Hematopoietic multipotent progenitor cell (in vitro differentiated cells): ENCODE results near the gene PNLIPRP2. TPM values are rescaled to one million over a fixed set of nuclear protein-coding genes. Genes with fewer than 3 reads are reported as not detected.

ENCODE experiments used
- DNase-seq, 3 donors: peaks; one replicate each; pipeline ENCODE4 v3.0.0-alpha.2; 2011 to 2015; ENCODE audit warnings: low read depth in 2 of 3, low spot score in 2 of 3
- total RNA-seq: library from RNA; depleted of rRNA; stranded (reverse); fragments of >200 nt; gene quantifications from one replicate; pipeline ENCODE4 v1.2.3, GENCODE V29; 2012

PNLIPRP2 gene
- total RNA-seq, 1 donor, result not detected

DNA sequence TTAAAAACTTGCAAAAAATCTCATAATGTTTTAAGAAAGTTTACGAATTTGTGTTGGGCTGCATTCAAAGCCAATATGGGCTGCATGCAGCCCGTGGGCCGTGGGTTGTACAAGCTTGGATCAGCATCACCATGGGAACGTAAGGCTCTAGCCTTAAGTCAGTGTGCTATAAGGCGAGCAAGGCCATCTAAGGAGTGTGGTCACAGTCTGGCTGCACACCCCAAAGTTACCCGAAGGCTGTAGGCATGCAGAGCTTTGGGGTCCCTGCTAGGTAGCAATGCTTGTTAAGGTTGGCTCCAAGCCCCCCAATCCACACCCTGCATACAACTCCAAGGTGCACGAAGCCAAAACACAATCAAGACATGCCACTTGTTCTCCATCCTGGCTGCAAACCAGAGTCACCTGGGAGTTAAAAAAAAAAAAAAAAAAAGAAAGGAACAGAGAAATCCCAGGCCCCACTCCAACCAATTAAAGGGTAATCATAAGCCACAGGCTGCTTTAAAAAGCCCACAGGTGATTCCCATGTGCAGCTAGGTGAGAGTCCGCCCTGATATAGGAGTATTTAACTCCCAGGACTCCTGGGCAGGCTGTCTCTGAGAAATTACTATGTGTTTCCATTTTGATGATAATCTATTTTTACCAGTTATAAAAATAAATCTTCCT, 8.5 kb upstream of the PNLIPRP2 start:
- DNase-seq, result no peak

DNA sequence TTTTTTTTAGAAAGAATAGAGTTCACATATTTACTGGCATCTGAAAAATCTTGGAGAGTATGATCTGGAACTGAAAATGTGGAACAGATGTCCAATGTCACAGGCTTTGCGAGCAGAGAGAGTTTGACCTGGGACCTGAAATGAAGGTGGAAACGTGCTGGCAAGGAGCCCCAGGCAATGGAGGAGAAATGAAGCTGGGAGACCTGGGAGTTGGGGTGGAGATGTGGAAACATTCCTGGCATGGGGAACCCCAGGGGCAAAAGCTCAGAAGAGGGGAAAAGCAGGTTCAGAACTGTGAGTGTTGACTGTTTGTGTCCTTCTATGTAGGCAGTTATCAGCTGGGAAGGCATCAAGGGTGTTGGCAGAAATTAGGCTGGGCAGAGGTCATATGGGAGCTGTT, 7.3 kb upstream of the PNLIPRP2 start:
- no peak for DNase-seq

DNA sequence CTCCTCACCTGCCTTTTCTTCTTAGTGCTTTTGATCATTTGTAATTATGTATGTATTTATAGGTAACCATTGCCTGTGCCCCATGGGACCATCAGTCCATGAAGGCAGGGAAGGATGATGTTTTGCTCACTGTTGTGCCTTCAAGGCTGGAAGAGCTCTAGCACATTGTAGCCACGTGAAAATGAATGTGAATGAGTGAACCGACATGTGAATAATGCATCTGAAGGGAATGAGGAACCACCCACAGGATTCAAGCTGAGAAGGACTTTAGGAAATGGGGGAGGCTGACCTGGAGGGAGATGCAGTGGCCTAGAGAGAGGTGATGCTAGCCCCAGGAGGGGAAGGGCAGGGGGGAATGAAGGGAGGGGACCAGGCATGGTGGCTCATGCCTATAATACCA, 6.0 kb upstream of the PNLIPRP2 start:
- DNase-seq, result no peak

DNA sequence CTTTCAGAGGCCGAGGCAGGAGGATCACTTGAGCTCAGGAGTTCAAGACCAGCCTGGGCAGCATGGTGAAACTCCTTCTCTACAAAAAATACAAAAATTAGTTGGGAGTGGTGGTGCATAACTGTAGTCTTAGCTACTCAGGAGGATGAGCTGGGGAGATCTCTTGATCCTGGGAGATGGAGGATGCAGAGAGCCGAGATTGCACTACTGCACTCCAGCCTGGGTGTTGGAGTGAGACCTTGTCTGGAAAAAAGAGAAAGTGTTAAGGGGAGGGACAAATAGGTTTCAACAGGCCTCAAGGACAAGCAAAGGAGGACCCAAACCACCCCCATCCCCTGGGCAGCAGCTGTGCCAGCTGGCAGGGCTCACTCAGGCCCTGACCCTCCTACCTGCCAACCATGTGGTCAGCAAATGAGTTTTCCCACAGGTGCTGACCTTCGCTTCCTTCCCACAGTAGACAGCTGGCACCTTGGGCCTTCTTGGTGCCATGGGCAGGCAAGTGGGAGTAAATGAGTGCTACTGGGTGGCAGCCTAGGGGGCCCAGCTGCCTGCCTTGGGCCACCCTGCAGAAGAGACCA, 5.5 kb upstream of the PNLIPRP2 start:
- DNase-seq, result no peak

GRCh38 chr10:116621476-116621875, 723 bp downstream of the PNLIPRP2 start:
- DNase-seq, result no peak

GRCh38 chr10:116621934-116622655, 1.3 kb downstream of the PNLIPRP2 start:
- no peak for DNase-seq

GRCh38 chr10:116625845-116626244, 5.1 kb downstream of the PNLIPRP2 start:
- no peak for DNase-seq

DNA sequence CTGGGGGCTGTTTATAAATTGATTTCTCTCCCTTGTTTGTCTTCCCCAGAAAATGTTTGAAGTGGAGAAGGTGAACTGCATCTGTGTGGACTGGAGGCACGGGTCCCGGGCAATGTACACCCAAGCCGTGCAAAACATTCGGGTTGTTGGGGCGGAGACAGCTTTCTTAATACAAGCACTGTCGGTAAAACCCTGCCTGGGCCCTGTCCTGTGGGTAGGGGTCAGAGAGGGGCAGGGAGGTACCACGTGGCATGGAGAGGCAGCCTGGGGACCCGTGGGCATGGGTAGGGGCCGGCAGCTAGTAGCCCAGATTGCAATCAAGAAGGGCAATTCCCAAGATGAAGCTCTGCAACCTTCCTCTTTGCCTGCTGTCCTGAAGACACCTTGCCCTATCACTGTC, 6.1 kb downstream of the PNLIPRP2 start:
- no peak for DNase-seq

- no peak for DNase-seq
These were observed 6.7 kb downstream of the PNLIPRP2 start for GRCh38 chr10:116627386-116627933.

DNA sequence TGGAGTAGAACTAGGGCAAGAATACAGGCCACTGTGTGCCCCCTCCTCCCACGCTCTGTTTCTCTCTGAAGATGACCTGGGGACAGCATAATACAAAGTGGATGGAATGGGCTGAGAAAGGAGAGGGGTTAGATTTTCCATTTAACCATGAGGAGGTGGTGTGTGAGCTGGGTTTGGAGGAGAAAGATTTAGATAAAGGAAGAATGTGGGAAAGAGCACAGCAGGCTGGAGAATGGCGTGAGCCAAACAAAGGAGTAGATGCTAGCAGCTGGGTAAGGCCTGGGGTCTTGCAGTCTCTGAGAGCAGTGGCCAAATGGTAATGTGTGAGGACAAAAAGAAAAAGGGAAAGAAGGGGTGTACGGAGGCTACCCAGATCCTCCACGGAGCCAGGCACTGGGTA, 8.6 kb downstream of the PNLIPRP2 start:
- DNase-seq, result no peak

GRCh38 chr10:116630020-116630419, 9.3 kb downstream of the PNLIPRP2 start:
- no peak for DNase-seq

- DNase-seq, result no peak
These were observed 11.1 kb downstream of the PNLIPRP2 start for GRCh38 chr10:116631871-116632295.

DNA sequence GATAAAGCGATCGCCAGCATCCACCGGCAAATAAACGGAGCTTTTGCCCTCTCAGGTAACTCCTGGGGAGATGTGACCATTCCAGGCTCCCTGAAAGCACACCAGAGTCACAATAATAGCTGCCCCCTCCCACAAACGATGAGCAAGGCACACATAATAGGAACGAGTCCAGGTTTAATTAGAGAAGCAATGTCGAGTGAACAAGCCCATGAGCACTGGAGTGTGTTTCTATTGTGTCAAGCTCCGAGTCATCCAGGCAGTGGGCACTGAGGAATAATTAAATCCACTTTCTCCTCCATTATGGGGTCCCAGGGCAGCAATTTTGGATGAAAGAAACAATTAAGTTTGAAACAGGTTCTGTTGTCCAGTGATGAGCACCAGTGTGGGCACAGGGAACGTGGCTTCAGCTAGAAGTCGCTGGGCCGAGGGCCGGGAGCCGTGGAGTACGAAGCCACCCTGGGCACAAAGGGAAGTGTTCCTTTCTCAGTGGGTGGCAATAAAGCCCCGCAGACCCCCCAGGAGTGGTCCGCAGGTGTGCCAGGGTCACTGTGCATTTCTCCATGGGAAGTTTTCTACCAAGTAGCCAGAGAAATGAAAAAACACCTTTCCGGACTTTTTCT, 12.0 kb downstream of the PNLIPRP2 start:
- no peak for DNase-seq

GRCh38 chr10:116633216-116633600, 12.5 kb downstream of the PNLIPRP2 start:
- DNase-seq, result no peak

DNA sequence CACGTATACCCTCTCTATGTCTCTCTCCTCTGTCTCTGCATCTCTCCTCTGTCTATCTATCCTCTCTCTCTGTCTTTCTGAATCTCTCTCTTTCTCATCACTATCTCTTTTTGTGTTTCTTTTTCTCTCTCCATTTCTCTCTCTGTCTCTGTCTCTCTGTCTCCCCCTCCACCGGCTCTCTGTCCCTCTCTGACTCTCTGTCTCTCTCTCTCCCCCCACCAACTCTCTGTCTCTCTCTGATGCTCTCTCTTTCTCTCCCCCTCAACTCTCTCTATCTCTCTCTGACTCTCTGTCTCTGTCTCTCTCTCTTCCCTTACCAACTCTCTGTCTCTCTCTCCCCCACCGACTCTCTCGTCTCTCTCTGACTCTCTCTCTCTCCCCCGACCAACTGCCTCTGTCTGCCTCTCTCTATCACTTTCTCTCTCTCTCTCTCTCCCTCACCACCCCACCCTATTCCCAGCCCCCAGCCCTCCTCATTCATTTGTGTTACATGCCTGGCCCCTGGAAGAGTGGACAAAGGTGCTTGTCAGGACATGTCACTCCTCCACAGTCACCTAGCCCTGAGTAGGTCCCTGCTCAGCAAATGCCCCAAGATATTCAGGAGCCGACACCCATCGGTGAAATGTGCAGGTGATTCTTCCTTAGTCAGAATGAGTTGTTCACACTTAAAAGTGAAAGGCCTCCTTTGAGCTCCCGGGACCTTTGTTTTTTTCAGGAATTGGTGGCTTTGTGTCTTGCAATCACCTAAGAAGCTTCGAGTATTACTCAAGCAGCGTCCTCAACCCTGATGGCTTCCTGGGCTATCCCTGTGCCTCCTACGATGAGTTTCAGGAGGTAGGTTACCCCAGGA, 13.6 kb downstream of the PNLIPRP2 start:
- DNase-seq, result no peak

DNA sequence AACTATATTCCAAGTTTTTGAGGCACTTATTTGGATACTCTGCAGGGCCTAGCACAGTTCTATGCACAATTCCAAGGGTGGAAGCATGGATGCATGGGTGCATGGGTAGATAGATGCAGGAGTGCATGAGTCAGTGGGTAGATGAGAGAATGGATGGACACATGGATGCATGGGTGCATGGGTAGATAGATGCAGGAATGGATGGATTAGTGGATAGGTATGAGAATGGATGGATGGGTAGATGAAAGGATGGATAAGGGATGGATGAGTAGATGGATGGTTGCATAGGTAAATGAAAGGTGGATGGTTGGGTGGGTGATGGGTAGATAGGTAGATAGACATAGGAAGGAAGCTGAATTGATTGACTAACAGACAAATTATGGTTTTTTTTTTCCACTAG, 15.6 kb downstream of the PNLIPRP2 start:
- no peak for DNase-seq

DNA sequence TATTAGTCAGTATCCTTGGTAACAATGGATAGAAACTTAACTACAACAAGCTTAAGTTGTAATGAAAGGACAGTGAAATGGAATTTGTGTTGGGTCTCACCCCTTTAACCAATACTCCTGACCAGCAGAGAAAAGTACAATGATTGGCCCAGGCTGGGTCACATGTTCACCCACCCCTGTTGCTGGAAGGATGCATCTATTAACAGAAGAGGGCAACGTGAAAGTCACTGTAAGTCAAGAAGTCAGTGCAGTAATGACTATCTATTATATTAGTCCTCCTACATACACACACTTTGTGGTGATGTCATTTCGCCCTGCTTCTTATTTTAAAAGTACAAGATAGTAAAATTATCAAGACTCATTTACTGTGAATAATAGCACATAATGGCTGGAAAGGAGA, 16.2 kb downstream of the PNLIPRP2 start:
- DNase-seq, result no peak

- no peak for DNase-seq
These were observed 17.1 kb downstream of the PNLIPRP2 start for GRCh38 chr10:116637830-116638229.

GRCh38 chr10:116646502-116646901, 25.7 kb downstream of the PNLIPRP2 start:
- DNase-seq, result no peak

DNA sequence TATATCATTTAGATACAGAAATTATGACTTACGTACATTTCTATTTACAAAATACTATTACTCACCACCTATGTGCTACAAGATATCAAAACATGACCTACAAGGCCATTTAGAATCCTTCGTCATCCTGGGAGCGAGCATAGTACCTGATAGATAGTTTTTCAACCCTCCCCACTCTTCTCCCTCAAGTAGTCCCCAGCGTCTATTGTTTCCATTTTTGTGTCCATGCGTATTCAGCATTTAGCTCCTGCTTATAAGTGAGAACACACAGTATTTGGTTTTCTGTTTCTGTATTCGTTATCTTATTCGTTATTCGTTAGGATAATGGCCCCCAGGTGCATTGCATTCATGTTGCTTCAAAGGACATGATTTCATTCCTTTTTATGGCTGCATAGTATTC, 28.1 kb downstream of the PNLIPRP2 start:
- DNase-seq, result no peak

- no peak for DNase-seq
These were observed 33.1 kb downstream of the PNLIPRP2 start for GRCh38 chr10:116653885-116654284.
